GM18868 (cell line): Measurements from ENCODE around the gene STPG1.

Experiments used
- ATAC-seq: cut with Tn5 transposase; IDR thresholded peaks from one replicate; pipeline ENCODE4 v1.9.1; 2021; ENCODE audit warnings: mild to moderate bottlenecking, moderate library complexity; ENCODE audit not compliant: unreplicated experiment

Gene STPG1

GRCh38 chr1:24393892-24394291 lies 19.7 kb downstream of the STPG1 start:
- no peak for ATAC-seq

GRCh38 chr1:24392982-24393650 lies 20.5 kb downstream of the STPG1 start:
- ATAC-seq, result no peak

- ATAC-seq, result no peak
Observed at GRCh38 chr1:24392604-24392946, 21.0 kb downstream of the STPG1 start.

GRCh38 chr1:24391882-24392603 lies 21.5 kb downstream of the STPG1 start:
- peak; percentile 73 for ATAC-seq

GRCh38 chr1:24390924-24391782 lies 22.4 kb downstream of the STPG1 start:
- no peak for ATAC-seq

GRCh38 chr1:24389231-24389678 lies 24.3 kb downstream of the STPG1 start:
- no peak for ATAC-seq

- no peak for ATAC-seq
Observed at GRCh38 chr1:24388331-24388885, 25.2 kb downstream of the STPG1 start.

- no peak for ATAC-seq
Observed at GRCh38 chr1:24387636-24388175, 25.9 kb downstream of the STPG1 start.

GRCh38 chr1:24386931-24387330 lies 26.7 kb downstream of the STPG1 start:
- no peak for ATAC-seq

- ATAC-seq, result no peak
Observed at GRCh38 chr1:24386241-24386640, 27.3 kb downstream of the STPG1 start.

GRCh38 chr1:24385160-24385940 lies 28.2 kb downstream of the STPG1 start:
- no peak for ATAC-seq

GRCh38 chr1:24384251-24385090 lies 29.1 kb downstream of the STPG1 start:
- ATAC-seq, result peak; percentile 60

- no peak for ATAC-seq
Observed at GRCh38 chr1:24383381-24383940, 30.1 kb downstream of the STPG1 start.

GRCh38 chr1:24382165-24382577 lies 31.4 kb downstream of the STPG1 start:
- no peak for ATAC-seq

GRCh38 chr1:24381256-24381655 lies 32.3 kb downstream of the STPG1 start:
- ATAC-seq, result no peak

GRCh38 chr1:24380508-24380907 lies 33.1 kb downstream of the STPG1 start:
- no peak for ATAC-seq

GRCh38 chr1:24379733-24380315 lies 33.8 kb downstream of the STPG1 start:
- no peak for ATAC-seq

- ATAC-seq, result no peak
Observed at GRCh38 chr1:24374891-24375786, 38.4 kb downstream of the STPG1 start.
